Mesenchymal stem cell (in vitro differentiated cells and primary cell): ENCODE measurements around the gene LARGE1.

Experiments used
- DNase-seq: peaks from one replicate; pipeline ENCODE4 v3.0.0-alpha.2; 2013
- H2AFZ ChIP-seq: one replicate; pipeline ENCODE4 v1.6.1; 2013; ENCODE audit warnings: low read depth, mild to moderate bottlenecking, control low read depth, inconsistent platforms, low read length, moderate library complexity
- H2AK5ac ChIP-seq: 2 replicates; pipeline ENCODE4 v1.6.1; 2013; ENCODE audit warnings: low read length, moderate library complexity, mild to moderate bottlenecking, inconsistent platforms; ENCODE audit not compliant: severe bottlenecking
- H2BK120ac ChIP-seq: one replicate; pipeline ENCODE4 v1.6.1; 2013; ENCODE audit warnings: low read depth, mild to moderate bottlenecking, inconsistent platforms, low read length, moderate library complexity
- H2BK12ac ChIP-seq, 2 experiments: one replicate each; pipeline ENCODE4 v1.6.1; 2013; ENCODE audit warnings: inconsistent platforms in 2 of 2, low read length in 2 of 2, mild to moderate bottlenecking in 2 of 2, moderate library complexity in 2 of 2, control low read depth in 1 of 2
- H2BK15ac ChIP-seq: one replicate; pipeline ENCODE4 v1.6.1; 2013; ENCODE audit warnings: mild to moderate bottlenecking, low read depth, inconsistent platforms; ENCODE audit not compliant: poor library complexity, severe bottlenecking
- H2BK5ac ChIP-seq: 2 replicates; pipeline ENCODE4 v1.6.1; 2013; ENCODE audit warnings: low read depth, mild to moderate bottlenecking, low read length, control low read depth, inconsistent platforms; ENCODE audit not compliant: poor library complexity, severe bottlenecking
- H3K14ac ChIP-seq, 2 experiments: one replicate each; pipeline ENCODE4 v1.6.1; 2013; ENCODE audit warnings: inconsistent platforms in 2 of 2, low read length in 2 of 2, control low read depth in 1 of 2, mild to moderate bottlenecking in 1 of 2, moderate library complexity in 1 of 2
- H3K18ac ChIP-seq, 2 experiments: one replicate each; pipeline ENCODE4 v1.6.1; 2013; ENCODE audit warnings: inconsistent platforms in 2 of 2, low read length in 2 of 2, control low read depth in 1 of 2, low read depth in 1 of 2, mild to moderate bottlenecking in 1 of 2
- H3K23ac ChIP-seq, 2 experiments: one replicate each; pipeline ENCODE4 v1.6.1; 2013; ENCODE audit warnings: inconsistent platforms in 2 of 2, low read length in 2 of 2, mild to moderate bottlenecking in 2 of 2, moderate library complexity in 2 of 2, control low read depth in 1 of 2
- H3K27ac ChIP-seq: 2 replicates; pipeline ENCODE4 v1.5.1; 2013; ENCODE audit warnings: mild to moderate bottlenecking, moderate library complexity, low read length, control low read depth, inconsistent platforms; ENCODE audit not compliant: poor library complexity, severe bottlenecking
- H3K27me3 ChIP-seq, 2 experiments: 2 replicates each; pipeline versions ENCODE4 v1.6.1 to v1.7.0; 2013; ENCODE audit warnings: low read length in 2 of 2, mild to moderate bottlenecking in 2 of 2, moderate library complexity in 2 of 2, control low read depth in 1 of 2, inconsistent platforms in 1 of 2; ENCODE audit not compliant: control insufficient read depth in 1 of 2, insufficient read depth in 1 of 2
- H3K36me3 ChIP-seq, 2 experiments: 2 replicates each; pipeline versions ENCODE4 v1.6.1 to v1.7.0; 2013; ENCODE audit warnings: low read length in 2 of 2, control low read depth in 1 of 2, inconsistent platforms in 1 of 2, low read depth in 1 of 2, mild to moderate bottlenecking in 1 of 2; ENCODE audit not compliant: insufficient read depth in 2 of 2, control insufficient read depth in 1 of 2
- H3K4ac ChIP-seq, 2 experiments: one replicate each; pipeline ENCODE4 v1.6.1; 2013; ENCODE audit warnings: inconsistent platforms in 2 of 2, low read length in 2 of 2, mild to moderate bottlenecking in 2 of 2, moderate library complexity in 2 of 2, control low read depth in 1 of 2, low read depth in 1 of 2
- H3K4me1 ChIP-seq: 2 replicates; pipeline ENCODE4 v1.6.1; 2013; ENCODE audit warnings: low read depth, low read length, control low read depth; ENCODE audit not compliant: control insufficient read depth, insufficient read depth
- H3K4me2 ChIP-seq: 2 replicates; pipeline ENCODE4 v1.6.1; 2013; ENCODE audit warnings: low read length, mild to moderate bottlenecking, inconsistent platforms; ENCODE audit not compliant: poor library complexity, severe bottlenecking
- H3K4me3 ChIP-seq, 2 experiments: 2 replicates each; pipeline versions ENCODE4 v1.5.1 to v1.7.0; 2013; ENCODE audit warnings: low read length in 2 of 2, mild to moderate bottlenecking in 2 of 2, control low read depth in 1 of 2, low read depth in 1 of 2; ENCODE audit not compliant: insufficient read depth in 1 of 2
- H3K79me1 ChIP-seq: replicated peaks from 2 replicates; pipeline ENCODE4 v1.6.1; 2013; ENCODE audit warnings: mild to moderate bottlenecking, control low read depth, low read length, inconsistent platforms; ENCODE audit not compliant: poor library complexity, severe bottlenecking
- H3K9ac ChIP-seq: 2 replicates; pipeline ENCODE4 v1.7.0; 2013; ENCODE audit warnings: mild to moderate bottlenecking, low read length, moderate library complexity
- H3K9me3 ChIP-seq: 2 replicates; pipeline ENCODE4 v1.7.0; 2013; ENCODE audit warnings: mild to moderate bottlenecking, low read length; ENCODE audit not compliant: control insufficient read depth
- H4K8ac ChIP-seq: one replicate; pipeline ENCODE4 v1.6.1; 2013; ENCODE audit warnings: inconsistent platforms, mild to moderate bottlenecking, low read length, moderate library complexity
- H4K91ac ChIP-seq: one replicate; pipeline ENCODE4 v1.6.1; 2013; ENCODE audit warnings: mild to moderate bottlenecking, low read length, inconsistent platforms
- WGBS: methylation state at CpG from one replicate; pipeline ENCODE4 v1.1.7; 2013; ENCODE audit warnings: mixed read lengths; 5-methylcytosine and 5-hydroxymethylcytosine counted together

LARGE1 gene

DNA sequence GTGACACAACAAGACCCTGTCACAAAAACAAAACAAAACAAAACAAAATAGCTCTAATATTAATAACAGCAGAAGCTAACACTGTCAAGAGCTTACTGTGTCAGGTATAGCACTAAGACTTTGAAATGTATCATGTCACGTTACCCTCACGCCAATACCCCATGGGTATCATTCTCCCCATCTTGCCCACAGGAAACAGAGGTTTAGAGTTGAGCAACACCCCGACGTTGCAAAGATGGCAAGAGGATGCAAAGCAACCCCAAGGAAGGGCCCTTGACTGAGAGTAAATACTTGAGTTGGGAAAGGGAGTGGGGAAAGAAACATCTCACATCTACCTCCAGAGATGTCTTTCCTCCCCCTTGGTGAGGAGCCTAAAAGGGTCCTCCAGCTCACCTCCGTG lies 366.8 kb downstream of the LARGE1 start:
- Histone ChIP-seq H3K36me3 (peaks cover 0 to 18% of the 10 kb centered on the region in 2 experiments), H2BK120ac (no peak overlapping the region), H3K27me3 (peaks cover 0 to 5% of the 10 kb centered on the region in 2 experiments), H4K91ac (no peak overlapping the region), H2BK5ac (no peak overlapping the region), H2BK15ac (no peak overlapping the region), H3K9ac (no peak overlapping the region), H3K79me1 (no peaks in the 10 kb centered on the region), H3K4ac (no peak overlapping the region), H3K18ac (no peak overlapping the region), H2AFZ (no peak overlapping the region), H3K14ac (no peak overlapping the region), H4K8ac (no peak overlapping the region), H3K4me3 (no peak overlapping the region), H2BK12ac (no peak overlapping the region), H3K4me1 (peaks cover 3% of the 10 kb centered on the region), H3K9me3 (no peaks in the 10 kb centered on the region), H2AK5ac (peak overlapping the region; percentile 20), H3K23ac (no peak overlapping the region), H3K27ac (no peak overlapping the region), H3K4me2 (no peak overlapping the region)
- 98% methylated on average over 5 of the region's 5 CpGs for WGBS
- DNase-seq = no peak

DNA sequence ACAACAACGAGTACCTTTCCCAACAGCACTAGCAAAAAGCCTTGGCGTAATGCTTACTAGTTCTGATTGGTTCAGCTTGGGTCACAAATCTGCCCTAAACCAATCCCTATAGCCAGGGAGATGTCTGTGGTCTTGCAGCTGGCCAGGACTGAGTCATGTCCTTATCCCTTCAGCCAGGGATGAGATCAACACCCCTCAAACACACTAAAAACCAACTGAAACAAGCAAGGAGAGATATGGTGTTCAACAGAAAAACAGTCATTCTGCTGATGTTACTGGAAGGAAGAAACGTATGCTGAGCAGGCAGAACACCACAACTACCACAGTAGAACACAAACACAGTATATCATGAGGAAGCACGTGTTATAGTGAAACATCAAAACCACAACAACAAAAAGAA lies 375.6 kb downstream of the LARGE1 start:
- WGBS = 83% methylated on average over 4 of the region's 4 CpGs
- no peak overlapping the region for H3K4ac ChIP-seq
- peaks cover 9% of the 10 kb centered on the region for H3K4me1 ChIP-seq
- DNase-seq = peak; percentile 48
- no peak overlapping the region for H3K4me2 ChIP-seq
- no peak overlapping the region for H4K91ac ChIP-seq
- H2BK12ac ChIP-seq = no peak overlapping the region
- H2AFZ ChIP-seq = no peak overlapping the region
- H3K14ac ChIP-seq = no peak overlapping the region
- no peak overlapping the region for H3K23ac ChIP-seq
- no peak overlapping the region for H2BK15ac ChIP-seq
- no peak overlapping the region for H3K4me3 ChIP-seq
- H3K79me1 ChIP-seq = no peaks in the 10 kb centered on the region
- peak overlapping the region; percentile 31 for H3K9ac ChIP-seq
- no peak overlapping the region for H2AK5ac ChIP-seq
- H3K18ac ChIP-seq = no peak overlapping the region
- no peak overlapping the region for H2BK120ac ChIP-seq
- H3K36me3 ChIP-seq = peaks cover 0 to 10% of the 10 kb centered on the region in 2 experiments
- H3K27ac ChIP-seq = no peak overlapping the region
- no peak overlapping the region for H2BK5ac ChIP-seq
- no peaks in the 10 kb centered on the region for H3K9me3 ChIP-seq
- no peak overlapping the region for H4K8ac ChIP-seq
- H3K27me3 ChIP-seq = no peaks in the 10 kb centered on the region

DNA sequence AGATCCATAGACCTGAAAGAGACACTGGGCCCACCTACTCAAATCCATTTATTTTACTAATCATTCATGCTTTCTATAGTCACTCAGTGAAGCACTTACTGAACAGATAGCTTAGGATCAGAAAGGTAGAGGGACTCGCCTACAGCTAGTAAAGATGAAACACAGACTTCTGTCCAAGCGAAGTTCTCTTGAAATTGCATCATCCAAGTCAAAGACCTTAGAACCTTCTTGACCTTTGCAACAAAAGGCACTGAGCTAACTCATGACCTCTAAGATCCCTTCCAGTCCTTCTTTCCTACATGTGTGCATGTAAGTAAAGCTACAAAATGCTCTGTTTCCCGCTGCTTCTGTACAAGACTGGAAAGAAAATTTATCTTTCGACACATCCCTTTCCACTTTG lies 377.6 kb downstream of the LARGE1 start:
- H3K4me2 ChIP-seq = no peak overlapping the region
- peaks cover 15% of the 10 kb centered on the region for H3K4me1 ChIP-seq
- H3K27ac ChIP-seq = no peak overlapping the region
- no peak overlapping the region for H3K14ac ChIP-seq
- H2BK15ac ChIP-seq = no peak overlapping the region
- no peaks in the 10 kb centered on the region for H3K36me3 ChIP-seq
- H3K4ac ChIP-seq = no peak overlapping the region
- H2AK5ac ChIP-seq = no peak overlapping the region
- no peaks in the 10 kb centered on the region for H3K9me3 ChIP-seq
- H3K79me1 ChIP-seq = no peaks in the 10 kb centered on the region
- no peak overlapping the region for H3K18ac ChIP-seq
- H3K4me3 ChIP-seq = no peak overlapping the region
- no peak overlapping the region for H3K9ac ChIP-seq
- DNase-seq = no peak
- no peak overlapping the region for H2BK120ac ChIP-seq
- H4K8ac ChIP-seq = no peak overlapping the region
- 74% methylated on average over 3 of the region's 4 CpGs for WGBS
- H3K23ac ChIP-seq = no peak overlapping the region
- H4K91ac ChIP-seq = no peak overlapping the region
- H2BK5ac ChIP-seq = no peak overlapping the region
- no peak overlapping the region for H2AFZ ChIP-seq
- H2BK12ac ChIP-seq = no peak overlapping the region
- H3K27me3 ChIP-seq = no peaks in the 10 kb centered on the region

DNA sequence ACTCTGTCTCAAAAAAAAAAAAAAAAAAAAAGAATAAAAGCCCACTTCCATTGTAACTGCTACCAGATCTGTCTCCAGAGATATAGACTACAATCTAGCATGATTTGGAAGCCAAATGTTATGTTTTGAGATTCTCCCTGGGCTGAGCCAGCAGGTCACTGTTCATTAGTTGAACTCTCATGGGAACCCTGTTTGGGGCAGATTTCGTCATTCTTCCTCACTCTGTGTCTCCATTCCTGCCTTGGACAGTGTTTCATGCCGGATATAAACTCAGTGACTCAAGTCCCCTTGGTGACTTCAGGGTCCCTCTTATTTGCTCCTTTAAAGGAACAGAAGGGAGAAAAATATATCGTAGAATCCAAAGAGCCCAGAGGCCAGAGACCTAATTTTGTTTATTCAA lies 378.1 kb downstream of the LARGE1 start:
- DNase-seq = peak; percentile 13
- H3K27ac ChIP-seq = no peak overlapping the region
- no peak overlapping the region for H4K91ac ChIP-seq
- no peak overlapping the region for H2BK120ac ChIP-seq
- H3K9me3 ChIP-seq = no peaks in the 10 kb centered on the region
- no peak overlapping the region for H3K14ac ChIP-seq
- H3K4me3 ChIP-seq = no peak overlapping the region
- H3K27me3 ChIP-seq = no peaks in the 10 kb centered on the region
- H3K18ac ChIP-seq = no peak overlapping the region
- peaks cover 15% of the 10 kb centered on the region for H3K4me1 ChIP-seq
- H2BK15ac ChIP-seq = no peak overlapping the region
- H2AK5ac ChIP-seq = no peak overlapping the region
- no peak overlapping the region for H3K4me2 ChIP-seq
- H3K9ac ChIP-seq = no peak overlapping the region
- H2BK5ac ChIP-seq = no peak overlapping the region
- H2BK12ac ChIP-seq = no peak overlapping the region
- no peak overlapping the region for H2AFZ ChIP-seq
- WGBS = 82% methylated on average over 1 of the region's 3 CpGs
- H3K23ac ChIP-seq = no peak overlapping the region
- no peaks in the 10 kb centered on the region for H3K36me3 ChIP-seq
- no peak overlapping the region for H3K4ac ChIP-seq
- H4K8ac ChIP-seq = no peak overlapping the region
- H3K79me1 ChIP-seq = no peaks in the 10 kb centered on the region
